HEK293T (cell line): ENCODE results near the gene NECAB2.

Experiments
- FOXM1 ChIP-seq: fragments of 450-650 bp; IDR thresholded peaks from 2 replicates; pipeline ENCODE4 v1.6.1; 2017; ENCODE audit warnings: mild to moderate bottlenecking, borderline replicate concordance
- HDGF ChIP-seq: fragments of 450-650 bp; IDR thresholded peaks from 2 replicates; pipeline ENCODE4 v1.6.1; 2017; ENCODE audit warnings: antibody characterized with exemption, borderline replicate concordance
- ZNF384 ChIP-seq: fragments of 450-650 bp; IDR thresholded peaks from 2 replicates; pipeline ENCODE4 v1.6.1; 2016

DNA sequence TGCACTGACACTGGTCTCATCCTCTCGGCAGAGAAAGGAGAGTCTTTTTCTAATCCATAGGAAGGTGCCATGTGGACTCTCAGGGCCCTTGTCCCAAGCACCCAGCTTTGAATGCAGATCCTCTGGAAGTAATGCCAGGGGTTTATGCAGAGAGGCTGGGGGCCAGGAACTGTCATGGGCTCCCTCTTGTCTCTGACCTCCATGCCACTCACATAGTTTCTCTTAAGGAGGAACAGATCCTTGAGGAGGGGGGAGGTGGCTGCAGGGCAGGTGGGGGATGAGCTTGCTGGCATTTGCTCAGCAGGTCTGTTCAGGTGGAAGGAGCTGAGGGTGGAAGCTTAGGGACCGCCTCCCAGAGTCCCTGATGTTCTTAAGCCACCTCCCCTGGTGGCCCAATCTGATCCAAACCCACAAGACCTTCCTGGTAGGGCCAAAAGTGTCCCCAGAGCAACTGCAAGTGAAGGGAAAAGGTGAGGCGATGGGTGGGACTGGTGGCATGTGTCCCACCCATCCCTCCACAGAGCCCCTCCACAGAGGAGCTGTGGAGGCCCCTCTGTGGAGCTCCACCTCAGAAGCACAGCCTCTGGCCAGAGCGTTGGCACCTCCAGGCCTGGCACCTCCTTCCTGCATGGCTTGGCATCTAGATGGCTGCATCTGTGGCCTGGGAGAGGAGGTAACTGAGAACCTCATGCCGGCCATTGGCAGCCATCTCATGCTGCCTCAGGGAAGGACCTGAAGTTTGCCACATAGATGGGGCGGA, 9.2 kb downstream of the NECAB2 start:
- TF ChIP-seq FOXM1 (no peak), ZNF384 (no peak), HDGF (no peak)
